Glutamatergic neuron (in vitro differentiated cells): ENCODE results near the gene CCDC127. TPM values are rescaled to one million over a fixed set of nuclear protein-coding genes. Genes with fewer than 3 reads are reported as not detected.
"Not testable (repeated sequence)": the region's sequence is repeated elsewhere in the genome, so short reads cannot be mapped to it uniquely, and the experiment has no call there.

Experiments
- DNase-seq: peaks from one replicate; pipeline ENCODE4 v3.0.0; 2022
- H3K27ac Mint-ChIP-seq: one replicate; pipeline ENCODE4 v1.8.0; 2020; ENCODE audit warnings: mild to moderate bottlenecking, mixed read lengths, inconsistent platforms; ENCODE audit not compliant: unreplicated experiment
- H3K27me3 Mint-ChIP-seq: one replicate; pipeline ENCODE4 v1.8.0; 2020; ENCODE audit warnings: mild to moderate bottlenecking, moderate library complexity, mixed read lengths, inconsistent platforms; ENCODE audit not compliant: unreplicated experiment
- H3K36me3 Mint-ChIP-seq: one replicate; pipeline ENCODE4 v1.8.0; 2020; ENCODE audit warnings: mild to moderate bottlenecking, mixed read lengths, inconsistent platforms; ENCODE audit not compliant: unreplicated experiment
- H3K4me1 Mint-ChIP-seq: one replicate; pipeline ENCODE4 v1.8.0; 2020; ENCODE audit warnings: mild to moderate bottlenecking, low read depth, mixed read lengths, inconsistent platforms; ENCODE audit not compliant: unreplicated experiment
- H3K4me3 Mint-ChIP-seq: one replicate; pipeline ENCODE4 v1.8.0; 2020; ENCODE audit warnings: mild to moderate bottlenecking, mixed read lengths, inconsistent platforms; ENCODE audit not compliant: unreplicated experiment
- H3K9me3 Mint-ChIP-seq: one replicate; pipeline ENCODE4 v1.8.0; 2020; ENCODE audit warnings: mild to moderate bottlenecking, moderate library complexity, mixed read lengths, inconsistent platforms; ENCODE audit not compliant: unreplicated experiment
- CTCF ChIP-seq: fragments of 200-600 bp; sonication (generic); IDR thresholded peaks from one replicate; pipeline ENCODE4 v1.5.0; 2021; ENCODE audit not compliant: partially characterized antibody, unreplicated experiment
- total RNA-seq: library from RNA; stranded (reverse); fragmentation: NEBNext Ultra II Directional; extraction: Animal tissue kit (Norgen Biotek cat#: 25700); gene quantifications from one replicate; pipeline ENCODE4 v1.2.1, GENCODE V29; 2021; ENCODE audit not compliant: unreplicated experiment

Gene CCDC127
- total RNA-seq, 1 donor from 2014 or later: 11.9 TPM

GRCh38 chr5:167511-167910 is 50.4 kb downstream of the CCDC127 start:
- Mint-ChIP-seq H3K27ac (peak overlapping the region; percentile 38), H3K4me3 (no peak overlapping the region)
- DNase-seq: peak; percentile 11

GRCh38 chr5:166441-167372 is 51.2 kb downstream of the CCDC127 start:
- peaks cover 4% of the 10 kb centered on the region for H3K4me1 Mint-ChIP-seq
- H3K4me3 Mint-ChIP-seq: no peak overlapping the region
- no peak for TF ChIP-seq CTCF
- peaks cover 8% of the 10 kb centered on the region for H3K9me3 Mint-ChIP-seq
- no peaks in the 10 kb centered on the region for H3K36me3 Mint-ChIP-seq
- DNase-seq: peak; percentile 16
- H3K27me3 Mint-ChIP-seq: peaks cover 7% of the 10 kb centered on the region
- H3K27ac Mint-ChIP-seq: peak overlapping the region; percentile 38

More at GRCh38 chr5:167511-167910, 50.4 kb downstream of the CCDC127 start:
- Mint-ChIP-seq H3K4me1 (peaks cover 4% of the 10 kb centered on the region), H3K36me3 (no peaks in the 10 kb centered on the region), H3K27me3 (peaks cover 7% of the 10 kb centered on the region), H3K9me3 (peaks cover 8% of the 10 kb centered on the region)
- TF ChIP-seq CTCF: no peak

GRCh38 chr5:164783-165182 is 53.2 kb downstream of the CCDC127 start:
- not testable (repeated sequence) for H3K9me3 Mint-ChIP-seq, H3K27ac Mint-ChIP-seq, DNase-seq, H3K36me3 Mint-ChIP-seq, H3K27me3 Mint-ChIP-seq, H3K4me3 Mint-ChIP-seq, H3K4me1 Mint-ChIP-seq

- no peak overlapping the region for H3K4me3 Mint-ChIP-seq
- H3K36me3 Mint-ChIP-seq: no peaks in the 10 kb centered on the region
- DNase-seq: peak; percentile 17
- peaks cover 8% of the 10 kb centered on the region for H3K9me3 Mint-ChIP-seq
- peaks cover 8% of the 10 kb centered on the region for H3K27me3 Mint-ChIP-seq
- no peak overlapping the region for H3K27ac Mint-ChIP-seq
- H3K4me1 Mint-ChIP-seq: peaks cover 6% of the 10 kb centered on the region
- no peak for TF ChIP-seq CTCF
These were observed 53.7 kb downstream of the CCDC127 start for GRCh38 chr5:164244-164643.

- peaks cover 8% of the 10 kb centered on the region for H3K9me3 Mint-ChIP-seq
- TF ChIP-seq CTCF: no peak
- peaks cover 8% of the 10 kb centered on the region for H3K27me3 Mint-ChIP-seq
- no peak overlapping the region for H3K4me3 Mint-ChIP-seq
- H3K27ac Mint-ChIP-seq: no peak overlapping the region
- no peak for DNase-seq
- H3K36me3 Mint-ChIP-seq: no peaks in the 10 kb centered on the region
- H3K4me1 Mint-ChIP-seq: peaks cover 6% of the 10 kb centered on the region
These were observed 54.1 kb downstream of the CCDC127 start for GRCh38 chr5:163841-164240.
